Measurements from ENCODE around the gene RANBP17. TPM values are rescaled to one million over a fixed set of nuclear protein-coding genes. Genes with fewer than 3 reads are reported as not detected.
"Not testable (repeated sequence)": the region's sequence is repeated elsewhere in the genome, so short reads cannot be mapped to it uniquely, and the experiment has no call there.

RANBP17 gene
- polyA plus RNA-seq, 4 donors, result 8.2 to 15.4 (median 11.1) TPM

- no peak for DNase-seq (ENCODE audit: low read depth in 4 of 4, low spot score in 3 of 4)
Observed at GRCh38 chr5:171275841-171276544, 414.2 kb downstream of the RANBP17 start.

- DNase-seq (ENCODE audit: low read depth in 4 of 4, low spot score in 3 of 4), result no peak
Observed at GRCh38 chr5:171283753-171284152, 421.9 kb downstream of the RANBP17 start.

DNA sequence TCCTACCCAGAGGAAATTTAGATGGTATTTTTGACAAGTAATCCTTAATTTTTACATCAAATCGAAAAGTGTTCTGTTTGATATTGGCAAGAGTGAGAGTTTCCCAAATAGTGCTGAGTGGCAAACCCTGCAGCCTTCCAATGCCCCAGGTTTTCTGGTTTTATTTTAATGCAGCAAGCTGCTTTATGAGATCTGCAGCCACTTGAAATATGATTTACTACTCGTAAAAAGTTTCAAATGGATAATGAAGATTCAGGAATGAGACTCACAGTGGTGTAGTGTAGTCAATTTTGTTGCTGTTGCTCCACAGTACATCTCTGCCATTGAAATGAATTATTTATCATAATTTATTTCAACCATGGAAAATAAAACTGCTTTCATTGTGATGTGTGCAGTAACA lies 423.6 kb downstream of the RANBP17 start:
- no peak for DNase-seq (ENCODE audit: low read depth in 4 of 4, low spot score in 3 of 4)

- DNase-seq (ENCODE audit: low read depth in 4 of 4, low spot score in 3 of 4), result no peak
Observed at GRCh38 chr5:171288066-171288465, 426.2 kb downstream of the RANBP17 start.

DNA sequence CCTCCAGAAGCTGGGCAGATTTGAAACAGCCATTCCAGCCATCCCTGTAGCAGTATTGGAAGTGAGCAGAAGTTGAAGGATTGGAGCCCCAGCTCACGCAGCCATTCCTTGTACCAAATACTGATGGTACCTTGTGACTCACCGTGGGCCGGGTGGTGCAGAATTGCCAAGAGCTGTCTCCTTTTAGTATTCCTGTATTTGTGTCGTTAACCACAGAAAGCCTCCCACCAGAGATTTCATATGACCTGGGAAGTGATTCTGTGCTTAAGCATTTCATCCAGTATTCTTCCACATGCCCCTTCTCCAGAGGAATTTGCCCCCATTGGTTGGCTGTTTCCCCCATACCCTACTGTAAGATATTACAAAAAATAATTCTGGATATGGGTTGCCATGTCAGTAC lies 429.6 kb downstream of the RANBP17 start:
- no peak for DNase-seq (ENCODE audit: low read depth in 4 of 4, low spot score in 3 of 4)

- no peak for DNase-seq (ENCODE audit: low read depth in 4 of 4, low spot score in 3 of 4)
Observed at GRCh38 chr5:171295299-171295698, 433.5 kb downstream of the RANBP17 start.

- DNase-seq (ENCODE audit: low read depth in 4 of 4, low spot score in 3 of 4), result no peak
Observed at GRCh38 chr5:171295801-171296200, 434.0 kb downstream of the RANBP17 start.

- not testable (repeated sequence) for DNase-seq (ENCODE audit: low read depth in 4 of 4, low spot score in 3 of 4)
Observed at GRCh38 chr5:171297941-171298340, 436.1 kb downstream of the RANBP17 start.

DNA sequence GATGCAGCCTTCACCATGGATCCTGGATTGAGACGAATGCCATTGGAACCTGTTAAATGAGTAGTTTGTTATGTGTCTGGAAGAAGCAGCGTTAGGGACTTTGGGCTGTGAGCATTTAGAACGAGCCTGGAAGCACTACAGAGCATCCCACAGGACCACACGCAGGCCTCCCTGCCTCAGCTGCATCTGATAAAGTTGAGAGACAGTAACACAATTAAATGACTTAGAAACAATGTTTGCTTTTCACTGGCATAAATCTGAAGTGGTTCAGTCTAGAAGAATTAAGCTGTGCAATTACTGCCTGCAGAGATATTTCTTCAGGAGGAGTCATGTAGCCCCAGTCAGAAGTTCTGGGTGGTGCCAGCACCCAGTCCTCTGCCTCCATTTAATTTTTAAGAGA lies 437.4 kb downstream of the RANBP17 start:
- DNase-seq (ENCODE audit: low read depth in 4 of 4, low spot score in 3 of 4), result no peak

- no peak for DNase-seq (ENCODE audit: low read depth in 4 of 4, low spot score in 3 of 4)
Observed at GRCh38 chr5:171299851-171300250, 438.0 kb downstream of the RANBP17 start.

- DNase-seq (ENCODE audit: low read depth in 4 of 4, low spot score in 3 of 4), result no peak
Observed at GRCh38 chr5:171300358-171300757, 438.5 kb downstream of the RANBP17 start.

DNA sequence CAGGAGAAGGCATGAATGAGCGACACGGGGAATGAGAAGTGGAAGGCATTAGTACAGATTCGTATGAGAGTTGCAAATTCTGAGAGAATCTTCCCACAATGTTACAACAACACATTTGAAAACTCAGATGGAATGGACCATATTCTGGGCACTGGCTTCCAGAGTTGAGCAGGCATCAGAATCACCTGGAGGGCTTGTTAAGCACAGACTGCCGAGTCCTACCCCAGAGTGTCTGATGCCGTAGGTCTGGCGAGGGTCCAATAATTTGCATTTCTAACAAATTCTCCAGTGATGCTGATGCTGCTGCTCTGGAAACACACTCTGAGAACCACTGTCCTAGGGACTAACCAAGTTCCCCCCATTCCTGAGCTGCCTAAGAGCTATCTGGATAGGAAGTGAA lies 444.3 kb downstream of the RANBP17 start:
- no peak for DNase-seq (ENCODE audit: low read depth in 4 of 4, low spot score in 3 of 4)

DNA sequence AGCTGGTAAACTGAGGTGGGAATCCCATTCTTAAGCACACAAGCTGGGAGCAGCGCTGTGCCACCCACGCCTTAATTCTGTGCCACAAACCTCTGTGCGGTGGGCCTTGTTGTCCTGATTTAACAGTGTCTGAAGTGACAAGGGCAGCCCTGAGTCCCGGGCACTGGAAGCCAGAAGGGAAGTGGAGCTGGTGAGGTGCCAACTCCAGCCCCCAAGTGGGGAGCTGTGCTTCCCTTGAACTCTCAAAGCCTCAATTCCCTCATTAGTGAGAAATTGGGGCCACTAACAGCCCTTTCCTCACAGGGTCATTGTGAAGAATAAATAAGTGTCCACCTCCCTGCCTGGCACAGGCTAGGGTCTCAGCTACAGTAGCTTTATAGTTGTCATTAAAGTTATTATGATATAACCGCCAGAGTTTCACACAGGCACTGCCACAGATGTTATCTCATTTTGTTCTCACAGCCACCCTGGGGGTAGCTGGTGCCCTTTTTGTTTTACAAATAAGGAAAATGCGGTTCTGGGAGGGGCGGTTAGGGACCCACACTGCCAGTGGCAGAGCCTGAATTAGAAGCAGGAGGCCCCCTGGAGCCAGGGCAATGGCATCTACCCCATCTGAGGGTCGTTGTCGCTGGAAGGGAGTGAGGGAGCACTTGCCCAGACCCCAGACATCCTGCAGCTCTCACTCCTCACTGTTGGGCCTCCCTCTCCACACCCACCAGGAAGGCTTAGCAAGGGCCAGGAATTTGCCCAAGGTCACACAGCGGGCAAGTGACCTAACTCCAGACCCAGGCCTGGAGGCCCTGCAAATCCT lies 445.2 kb downstream of the RANBP17 start:
- no peak for DNase-seq (ENCODE audit: low read depth in 4 of 4, low spot score in 3 of 4)

DNA sequence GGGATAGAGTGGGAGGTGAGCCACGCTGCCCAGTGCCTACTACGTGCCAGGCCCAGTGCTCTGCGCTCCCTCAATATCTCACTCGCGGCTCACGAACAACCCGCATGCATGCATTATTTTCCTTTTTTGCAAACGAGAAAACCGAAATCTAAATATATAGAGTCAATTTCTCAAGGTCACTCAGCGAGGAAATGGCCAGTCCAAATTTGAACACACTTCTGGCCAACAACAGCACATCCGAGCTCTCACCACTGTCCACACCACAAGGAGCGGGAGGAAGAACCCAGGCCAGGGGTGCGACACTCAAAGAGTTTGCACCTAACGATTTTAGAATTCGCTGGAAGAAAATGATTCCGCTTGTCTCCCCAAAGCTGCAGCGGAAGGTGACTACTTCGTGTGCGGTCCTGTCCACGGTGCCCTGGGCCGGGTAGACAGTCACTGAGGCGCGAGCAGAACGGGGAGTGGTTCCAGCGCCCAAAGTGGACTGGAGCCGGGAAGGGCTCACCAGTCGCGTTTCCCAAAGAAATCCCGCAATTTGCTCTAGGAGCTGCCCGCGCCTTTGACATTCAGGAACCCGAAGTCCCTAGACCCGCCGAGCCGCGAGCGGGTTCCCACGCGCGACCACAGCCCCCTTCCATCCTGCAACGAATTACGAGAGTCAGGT lies 446.1 kb downstream of the RANBP17 start:
- DNase-seq (ENCODE audit: low read depth in 4 of 4, low spot score in 3 of 4), result no peak

GRCh38 chr5:171308453-171309275 lies 446.8 kb downstream of the RANBP17 start, which contains the start of gene TLX3:
TSS of gene TLX3 (plus strand) at chr5:171309248. CDS start at chr5:171309366, 118 bp downstream.
- DNase-seq (ENCODE audit: low read depth in 4 of 4, low spot score in 3 of 4), result no peak

GRCh38 chr5:171309276-171310211 lies 447.7 kb downstream of the RANBP17 start:
- no peak for DNase-seq (ENCODE audit: low read depth in 4 of 4, low spot score in 3 of 4)

- no peak for DNase-seq (ENCODE audit: low read depth in 4 of 4, low spot score in 3 of 4)
Observed at GRCh38 chr5:171310212-171310818, 448.5 kb downstream of the RANBP17 start.

GRCh38 chr5:171310819-171311321 lies 449.1 kb downstream of the RANBP17 start:
- no peak for DNase-seq (ENCODE audit: low read depth in 4 of 4, low spot score in 3 of 4)
